Measurements from ENCODE around the gene CPNE2. TPM values are rescaled to one million over a fixed set of nuclear protein-coding genes. Genes with fewer than 3 reads are reported as not detected.
A peak's percentile ranks its signal among the peaks of the same experiment; 100 is the strongest.

The CPNE2 gene
- total and polyA plus RNA-seq, 2 of the 8 experiments (the other 6 are each of a cell fraction or from before 2014, with no cell fraction given), result 10.6 to 39.5 TPM

DNA sequence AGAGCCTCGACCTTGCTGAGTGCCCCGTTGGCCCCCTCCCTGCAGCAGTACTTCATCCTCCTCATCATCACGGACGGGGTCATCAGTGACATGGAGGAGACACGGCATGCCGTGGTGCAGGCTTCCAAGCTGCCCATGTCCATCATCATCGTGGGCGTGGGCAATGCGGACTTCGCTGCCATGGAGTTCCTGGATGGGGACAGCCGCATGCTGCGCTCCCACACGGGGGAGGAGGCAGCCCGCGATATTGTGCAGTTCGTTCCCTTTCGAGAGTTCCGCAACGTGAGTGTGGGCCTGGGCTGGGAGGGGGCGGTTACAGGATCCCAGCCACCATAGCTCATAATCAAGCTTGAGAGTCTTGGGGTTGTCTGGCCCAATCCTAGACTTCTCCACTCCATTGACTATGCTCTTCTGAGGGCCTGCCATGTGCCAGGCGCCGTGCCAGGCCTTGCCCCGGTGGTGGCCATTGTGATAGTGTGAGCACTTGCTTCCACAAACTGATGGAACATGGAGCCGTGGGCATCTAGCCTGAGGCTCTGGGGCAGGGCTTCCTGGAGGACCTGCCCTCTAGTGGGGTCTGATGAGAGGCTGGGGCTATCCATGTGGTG is 53.8 kb downstream of the CPNE2 start:
- H3K4ac ChIP-seq (replicated peaks; ENCODE audit: insufficient read length, low read depth, low read length), result peak overlapping the region; percentile 6
- no peak overlapping the region for H4K8ac ChIP-seq (ENCODE audit: extremely low read depth, insufficient read depth, low read length)
- H2AK5ac ChIP-seq (ENCODE audit: low read depth, low read length), result no peak overlapping the region; the same call in 1 of the 2 replicates
- peak overlapping the region; percentile 1; the same call in 1 of the 2 replicates for H3K18ac ChIP-seq (ENCODE audit: extremely low read depth, low read length)
- 94% methylated on average over 24 of the region's 24 CpGs; no CpG with 5 or more reads in 1 of the 2 experiments for WGBS, 2 experiments (ENCODE audit: extremely low coverage in 1 of 2, insufficient coverage in 1 of 2, insufficient read length in 1 of 2, insufficient replicate concordance in 2 of 2, low coverage in 1 of 2, low lambda C conversion rate in 2 of 2, missing lambda C conversion rate in 1 of 2)
- H3K23me2 ChIP-seq (ENCODE audit: low read depth, low read length), result no peaks in the 10 kb centered on the region
- no peaks in the 10 kb centered on the region for H3K79me1 ChIP-seq (ENCODE audit: low read depth, low read length)
- no peaks in the 10 kb centered on the region for H3K79me2 ChIP-seq (ENCODE audit: control insufficient read depth in 1 of 2, insufficient read depth in 2 of 2, low read length in 2 of 2)
- H4K5ac ChIP-seq (ENCODE audit: insufficient read length, low read depth, low read length), result no peak overlapping the region
- ChIA-PET CTCF (ENCODE audit: partially characterized antibody) (interaction anchor here (0.9 to 2.4 kb wide), 6 partner anchors 11 to 53 kb away, joined by 3 to 9 read pairs (median 6); partner anchors contain the start of gene CPNE2), POLR2A (ENCODE audit: partially characterized antibody) (interaction anchor here (1.0 kb wide), 1 partner anchor 13 kb away, joined by 3 read pairs; no protein-coding TSS in a partner anchor)
- H3K56ac ChIP-seq (replicated peaks; ENCODE audit: insufficient read length, low read depth, low read length), result no peak overlapping the region
- no peak overlapping the region for H2AFZ ChIP-seq (ENCODE audit: low read length)
- H2BK5ac ChIP-seq (ENCODE audit: low read depth, low read length), result peak overlapping the region; percentile 74
- H3K23ac ChIP-seq (ENCODE audit: insufficient read length), result no peak overlapping the region
- H4K20me1 ChIP-seq (replicated peaks in 1 of 2; ENCODE audit: control insufficient read depth in 1 of 2, insufficient read depth in 2 of 2, low read length in 2 of 2), result no peaks in the 10 kb centered on the region
- no peak overlapping the region for H3K27ac ChIP-seq (ENCODE audit: low read depth, low read length)
- H3K4me2 ChIP-seq (ENCODE audit: insufficient read depth in 1 of 2, low read depth in 2 of 2, low read length in 2 of 2), result no peak overlapping the region
- peak overlapping the region; percentile 4 for H4K91ac ChIP-seq (replicated peaks; ENCODE audit: insufficient read length, low read length)
- H3K14ac ChIP-seq (ENCODE audit: insufficient read length), result no peak overlapping the region
- H2BK12ac ChIP-seq (ENCODE audit: low read depth, low read length), result peak overlapping the region; percentile 97; the same call in 1 of the 2 replicates
- no peaks in the 10 kb centered on the region for H3K27me3 ChIP-seq (replicated peaks in 1 of 4; ENCODE audit: control insufficient read depth in 3 of 4, extremely low read depth in 1 of 4, insufficient read depth in 3 of 4, low read length in 3 of 4)
- FAIRE-seq (no peak), DNase-seq (ENCODE audit: low read depth in 1 of 2, low spot score in 2 of 2) (no peak)
- no peak overlapping the region for H2BK20ac ChIP-seq (ENCODE audit: low read length)
- peaks cover 8 to 31% (median 16%) of the 10 kb centered on the region in 4 experiments for H3K4me1 ChIP-seq (replicated peaks in 1 of 4; ENCODE audit: control insufficient read depth in 3 of 4, insufficient read depth in 4 of 4, low read length in 3 of 4)
- no peak overlapping the region for H3K9ac ChIP-seq (replicated peaks in 1 of 4; ENCODE audit: extremely low read depth in 1 of 4, low read depth in 3 of 4, low read length in 3 of 4)
- H3K4me3 ChIP-seq (ENCODE audit: extremely low read depth in 1 of 4, insufficient read depth in 2 of 4, low read depth in 3 of 4, low read length in 4 of 4), result no peak overlapping the region
- no peaks in the 10 kb centered on the region for H3K9me3 ChIP-seq (ENCODE audit: insufficient read depth in 2 of 2, low read depth in 1 of 2, low read length in 1 of 2)
- H2BK15ac ChIP-seq (ENCODE audit: low read length), result peak overlapping the region; percentile 77; the same call in 1 of the 2 replicates
- H3K36me3 ChIP-seq (ENCODE audit: control insufficient read depth in 2 of 4, insufficient read depth in 4 of 4, low read length in 3 of 4), result no peaks in the 10 kb centered on the region; a peak in 1 of 8 replicates
- TF ChIP-seq, protein P1, sequence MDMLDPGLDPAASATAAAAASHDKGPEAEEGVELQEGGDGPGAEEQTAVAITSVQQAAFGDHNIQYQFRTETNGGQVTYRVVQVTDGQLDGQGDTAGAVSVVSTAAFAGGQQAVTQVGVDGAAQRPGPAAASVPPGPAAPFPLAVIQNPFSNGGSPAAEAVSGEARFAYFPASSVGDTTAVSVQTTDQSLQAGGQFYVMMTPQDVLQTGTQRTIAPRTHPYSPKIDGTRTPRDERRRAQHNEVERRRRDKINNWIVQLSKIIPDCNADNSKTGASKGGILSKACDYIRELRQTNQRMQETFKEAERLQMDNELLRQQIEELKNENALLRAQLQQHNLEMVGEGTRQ (IDR thresholded peaks at IDR 0.05; ENCODE audit: low read length), result no peak
- TF ChIP-seq GTF2F1 (IDR thresholded peaks at IDR 0.05; ENCODE audit: borderline replicate concordance, low read depth, low read length) (no peak), TAF1 (IDR thresholded peaks at IDR 0.05; ENCODE audit: low read depth, low read length) (no peak), POU5F1 (IDR thresholded peaks at IDR 0.05; ENCODE audit: low read depth, low read length) (no peak), HDAC2 (IDR thresholded peaks at IDR 0.05; ENCODE audit: borderline replicate concordance in 1 of 2, low read depth in 2 of 2, low read length in 2 of 2) (no peak), SP4 (IDR thresholded peaks at IDR 0.05; ENCODE audit: low read length) (no peak), BCL11A (IDR thresholded peaks at IDR 0.05; ENCODE audit: low read depth in 2 of 2, low read length in 2 of 2) (no peak)
- no peak overlapping the region for H2BK120ac ChIP-seq (replicated peaks; ENCODE audit: low read depth, low read length)
